GM15510 (cell line): ENCODE measurements around the gene SSH2.

ENCODE experiments used
- POLR2A ChIP-seq: IDR thresholded peaks from 3 replicates; pipeline ENCODE4 v1.6.1; 2011; ENCODE audit warnings: borderline replicate concordance; ENCODE audit not compliant: insufficient read length; ENCODE audit errors: extremely low read depth

The SSH2 gene

DNA sequence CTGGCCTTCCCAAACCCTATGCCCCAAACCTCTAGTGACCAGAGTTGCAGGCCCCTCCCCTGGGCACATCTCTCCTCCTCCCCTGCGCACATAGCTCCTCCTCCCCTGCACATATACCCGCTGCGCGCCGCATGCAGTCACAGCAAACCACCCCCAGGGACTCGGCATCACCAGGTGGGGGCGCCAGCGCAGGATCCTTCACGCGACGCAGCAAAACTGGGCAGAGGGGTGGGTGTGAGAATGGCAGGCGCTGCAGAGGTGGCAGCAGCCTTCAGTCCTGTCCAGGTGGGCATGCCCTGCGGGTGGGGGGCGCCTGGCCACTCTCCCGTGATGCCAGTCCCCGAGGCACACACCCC is 312.9 kb downstream of the SSH2 start:
- peak; percentile 42 for TF ChIP-seq POLR2A

DNA sequence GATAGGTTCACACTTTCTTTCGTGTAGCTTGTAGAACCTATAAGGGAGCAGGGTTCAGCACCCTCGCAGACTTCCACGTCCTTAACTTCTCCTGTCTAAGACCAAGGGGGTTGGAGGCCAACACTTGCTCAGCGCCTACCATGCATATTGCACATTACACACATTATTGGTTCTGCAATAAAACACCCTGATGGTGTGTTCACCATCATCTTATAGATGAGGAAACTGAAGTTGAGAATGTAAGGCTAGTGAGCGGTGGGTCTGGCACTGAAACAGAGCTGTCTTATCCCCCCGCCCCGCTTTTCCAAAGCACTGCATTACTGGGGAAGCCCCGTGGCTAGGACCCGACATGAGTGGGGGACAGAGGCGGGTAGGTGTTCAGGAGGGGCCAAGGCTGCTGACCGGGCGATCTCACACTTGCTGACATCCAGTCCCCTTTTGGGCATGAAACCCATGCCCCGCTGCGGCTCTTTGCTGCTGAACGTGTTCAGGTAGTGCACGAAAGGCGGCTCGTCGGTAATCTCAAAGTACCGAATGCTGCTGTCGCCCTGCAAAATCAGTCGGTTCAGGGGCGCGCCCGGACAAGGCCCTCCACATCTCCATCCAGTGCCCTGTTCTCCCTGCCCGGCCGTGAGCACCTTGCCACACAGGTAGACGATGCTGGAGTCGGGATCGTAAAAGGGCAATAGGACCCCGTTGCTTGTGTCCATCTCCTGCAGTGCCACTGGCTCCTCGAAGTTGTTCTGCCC is 313.6 kb downstream of the SSH2 start:
- TF ChIP-seq POLR2A, result no peak

DNA sequence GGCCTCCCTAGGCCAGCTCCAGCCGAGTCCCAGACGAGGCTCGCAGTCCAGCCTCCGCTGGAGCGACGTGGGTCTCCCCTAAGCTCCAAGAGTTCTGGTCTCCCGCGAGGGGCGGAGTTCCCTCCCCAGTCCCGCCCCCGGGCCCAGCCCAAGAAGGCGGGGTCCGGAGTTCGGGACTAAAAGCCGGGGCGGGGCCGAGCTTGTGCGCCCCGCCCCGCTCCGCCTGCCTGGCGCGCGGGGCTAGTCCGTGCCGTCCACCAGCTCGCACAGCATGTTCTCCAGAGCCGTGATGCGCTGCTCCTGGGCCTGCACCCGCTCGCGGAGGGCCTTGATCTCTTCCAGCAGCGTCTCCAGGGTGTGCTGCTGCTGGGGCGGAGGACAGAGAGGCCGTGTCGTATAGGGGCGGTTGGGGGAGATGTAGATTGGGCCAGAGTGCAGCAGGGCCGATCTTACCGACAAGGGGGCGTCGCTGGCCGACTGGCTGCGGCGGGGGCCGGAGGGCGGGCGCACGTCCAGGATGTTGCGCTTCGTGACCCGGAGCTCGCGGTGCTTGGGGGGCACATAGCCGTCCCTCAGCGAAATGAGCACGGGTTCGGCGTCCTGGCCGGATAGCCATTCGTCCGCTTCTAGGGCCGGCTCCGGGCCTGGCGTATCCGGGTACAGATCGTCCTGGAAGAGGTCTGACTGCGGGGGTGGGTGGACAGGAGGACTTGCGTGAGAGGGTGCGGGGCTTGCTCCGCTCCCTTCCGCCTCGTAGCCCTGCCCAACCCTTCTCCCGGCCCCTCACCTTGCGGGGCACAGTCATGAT is 314.3 kb downstream of the SSH2 start:
- no peak for TF ChIP-seq POLR2A

- TF ChIP-seq POLR2A, result no peak
Measured at GRCh38 chr17:29615048-29615385, 315.0 kb downstream of the SSH2 start.

DNA sequence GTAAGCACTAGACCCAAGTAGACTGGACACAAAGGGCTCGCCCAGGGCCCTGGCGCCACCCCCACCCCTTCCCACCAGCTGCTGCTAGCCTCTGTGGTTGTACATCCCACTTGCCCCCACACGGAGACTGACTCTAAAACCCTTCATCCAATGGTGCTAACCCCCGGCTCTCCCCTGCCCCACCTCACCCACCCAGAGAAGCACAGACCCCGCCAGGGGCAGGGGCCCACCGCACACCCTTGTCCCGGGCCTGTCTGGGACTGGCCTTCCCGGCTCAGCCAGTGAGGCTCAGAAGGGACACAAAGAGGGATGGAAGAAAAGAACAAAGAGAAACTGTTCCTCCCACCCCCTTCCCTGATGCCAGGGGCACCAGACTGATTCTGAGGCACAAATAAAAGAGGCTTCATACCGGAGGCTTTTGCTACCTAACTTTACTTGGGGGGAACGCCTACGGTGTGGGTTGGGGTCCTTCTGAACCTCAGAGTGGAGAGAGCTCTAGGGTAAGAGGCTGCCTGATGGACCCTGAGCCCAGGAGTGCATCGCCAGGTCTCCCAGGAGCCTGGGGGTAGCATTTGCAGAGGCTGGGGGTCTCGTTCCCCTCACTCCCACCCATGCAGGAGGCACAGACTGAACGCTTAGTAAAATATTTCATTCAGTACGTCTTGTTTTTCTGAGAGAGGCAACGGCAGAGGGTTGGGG is 315.5 kb downstream of the SSH2 start:
- TF ChIP-seq POLR2A, result no peak

DNA sequence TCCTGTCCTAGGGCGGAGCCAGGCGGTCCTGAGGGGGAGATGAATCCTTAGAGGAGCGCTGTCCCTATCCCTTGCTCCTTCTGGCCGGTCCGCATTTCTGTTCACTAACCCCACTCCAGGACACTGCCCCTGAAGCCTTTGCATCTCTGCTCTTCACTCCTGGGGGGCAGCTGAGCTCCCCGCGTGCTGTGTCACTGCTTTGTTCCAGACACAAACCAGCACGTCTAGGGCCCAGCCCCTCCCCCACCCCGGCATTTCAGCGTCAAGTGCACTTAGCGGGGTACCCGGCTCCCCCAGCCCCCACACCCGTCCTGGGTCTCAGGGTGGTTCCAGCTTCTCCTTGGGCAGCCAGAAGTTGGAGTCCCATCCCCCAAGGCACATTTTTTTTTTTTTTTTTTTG is 316.2 kb downstream of the SSH2 start:
- no peak for TF ChIP-seq POLR2A

GRCh38 chr17:29613352-29613837 is 316.6 kb downstream of the SSH2 start:
- TF ChIP-seq POLR2A, result no peak

DNA sequence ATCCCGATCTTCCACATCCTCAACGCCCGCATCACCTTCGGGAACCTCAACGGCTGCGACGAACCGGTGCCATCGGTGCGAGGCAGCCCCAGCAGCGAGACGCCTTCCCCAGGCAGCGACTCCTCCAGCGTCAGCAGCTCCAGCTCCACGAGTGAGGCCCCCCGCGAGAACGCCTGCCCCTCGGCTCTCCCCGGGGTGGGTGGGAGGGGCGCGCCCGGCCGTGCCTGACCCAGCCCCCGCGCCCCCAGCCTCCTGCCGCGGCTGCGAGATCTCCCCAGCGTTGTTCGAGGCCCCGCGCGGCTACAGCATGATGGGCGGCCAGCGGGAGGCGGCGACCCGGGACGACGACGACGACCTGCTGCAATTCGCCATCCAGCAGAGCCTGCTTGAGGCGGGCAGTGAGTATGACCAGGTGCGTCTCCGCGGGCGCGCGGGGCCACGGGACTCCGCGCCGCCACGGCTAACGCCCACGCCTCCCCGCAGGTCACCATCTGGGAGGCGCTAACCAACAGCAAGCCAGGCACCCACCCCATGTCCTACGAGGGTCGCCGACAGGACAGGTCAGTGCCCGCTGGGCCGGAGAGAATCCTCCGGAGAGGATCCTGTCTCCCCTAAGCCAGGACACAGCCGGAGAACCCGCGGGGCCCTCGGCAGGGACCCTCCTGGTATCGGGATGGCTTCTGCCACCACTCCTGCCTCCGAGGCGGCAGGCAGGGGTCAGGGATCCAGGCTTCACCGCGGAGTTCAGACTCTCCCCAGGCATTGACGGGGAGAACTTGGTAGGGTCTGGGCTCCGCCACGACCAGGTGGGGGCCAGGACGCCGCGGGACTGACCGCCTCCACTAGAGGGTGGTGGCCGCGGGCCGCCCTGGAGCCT is 317.4 kb downstream of the SSH2 start:
- no peak for TF ChIP-seq POLR2A

DNA sequence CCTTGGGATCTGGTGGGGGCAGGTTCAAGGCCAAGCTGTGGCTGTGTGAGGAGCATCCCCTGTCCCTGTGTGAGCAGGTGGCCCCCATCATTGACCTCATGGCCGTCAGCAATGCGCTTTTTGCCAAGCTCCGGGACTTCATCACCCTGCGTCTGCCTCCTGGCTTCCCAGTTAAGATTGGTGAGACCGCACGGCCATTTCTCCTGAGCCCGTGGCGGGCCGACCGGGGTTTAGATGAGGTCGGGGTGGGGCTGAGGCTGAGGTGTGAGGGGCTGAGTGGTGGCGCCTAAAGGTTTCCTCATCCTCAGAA is 318.0 kb downstream of the SSH2 start:
- TF ChIP-seq POLR2A, result no peak

DNA sequence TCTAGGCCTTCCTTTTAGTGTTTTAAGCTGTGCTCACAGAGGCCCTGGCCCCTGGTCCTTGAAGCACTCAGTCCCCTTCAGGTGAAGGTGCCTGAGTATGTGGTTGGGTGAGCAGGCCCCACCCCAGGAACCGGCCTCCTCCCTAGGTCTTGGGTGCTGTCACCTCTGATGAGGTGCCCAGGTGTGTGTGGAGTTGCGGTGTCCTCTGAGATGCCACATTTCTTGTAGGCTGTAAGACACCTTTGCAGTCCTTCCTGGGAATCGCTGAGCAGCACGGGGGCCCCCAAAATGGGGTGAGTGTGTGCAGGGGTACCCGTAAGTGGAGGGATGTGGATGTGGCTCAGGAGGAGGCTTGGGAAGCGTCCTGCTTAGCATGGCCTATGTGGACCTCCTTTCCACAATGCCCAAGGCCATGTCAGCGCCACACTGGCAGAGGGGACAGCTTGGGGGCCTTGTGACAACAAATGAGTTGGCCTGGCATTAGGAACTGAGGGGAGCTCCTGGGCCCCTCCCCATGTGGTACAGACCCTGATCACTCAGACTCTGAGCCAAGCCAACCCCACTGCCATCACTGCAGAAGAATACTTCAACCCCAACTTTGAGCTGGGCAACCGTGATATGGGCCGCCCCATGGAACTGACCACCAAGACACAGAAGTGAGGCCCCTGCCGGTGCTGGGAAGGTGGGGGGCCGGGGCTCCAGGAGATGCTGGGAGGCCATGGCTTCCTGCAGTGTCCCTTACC is 318.5 kb downstream of the SSH2 start:
- TF ChIP-seq POLR2A, result no peak

DNA sequence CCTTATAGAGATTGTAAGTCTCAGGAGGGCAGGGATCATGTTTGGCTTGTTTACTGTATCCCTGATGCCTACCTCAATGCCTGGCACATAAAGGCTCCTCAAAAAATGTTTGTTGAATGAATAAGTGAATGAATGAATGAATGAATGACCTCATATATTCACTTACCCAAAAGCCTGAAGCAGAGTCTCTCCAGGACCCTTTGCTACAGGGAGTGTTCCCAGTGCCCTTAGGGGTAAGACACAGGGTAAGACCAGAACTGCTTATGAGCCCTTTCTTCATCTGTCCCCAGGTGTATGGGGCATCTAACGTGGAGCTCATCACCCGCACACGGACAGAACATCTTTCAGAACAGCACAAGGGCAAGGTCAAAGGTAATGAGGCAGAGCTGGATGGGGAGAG is 319.6 kb downstream of the SSH2 start:
- no peak for TF ChIP-seq POLR2A

DNA sequence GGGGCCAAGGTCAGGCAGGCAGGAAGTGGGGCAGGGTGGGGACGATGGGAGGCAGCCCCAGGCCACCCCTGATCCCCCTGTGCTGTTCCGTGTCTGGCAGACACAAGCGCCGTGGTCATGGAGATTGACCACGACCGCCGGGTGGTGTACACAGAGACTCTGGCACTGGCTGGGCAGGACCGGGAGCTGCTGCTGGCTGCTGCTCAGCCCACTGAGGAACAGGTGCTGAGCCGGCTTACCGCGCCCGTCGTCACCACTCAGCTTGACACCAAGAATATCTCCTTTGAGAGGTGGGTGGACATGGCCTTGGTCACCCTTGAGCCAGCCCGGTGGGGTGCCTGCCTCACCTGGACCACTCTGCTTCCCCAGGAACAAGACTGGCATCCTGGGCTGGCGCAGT is 321.0 kb downstream of the SSH2 start:
- no peak for TF ChIP-seq POLR2A

GRCh38 chr17:29607557-29608195 is 322.4 kb downstream of the SSH2 start:
- no peak for TF ChIP-seq POLR2A
